Measurements from ENCODE around the gene NDUFB3.

The NDUFB3 gene

GRCh38 chr2:201130524-201131186 is 58.9 kb downstream of the NDUFB3 start:
- DNase-seq, result peak; percentile 73

- peak; percentile 69 for DNase-seq
Observed at GRCh38 chr2:201132518-201132917, 60.7 kb downstream of the NDUFB3 start.
